HFF-Myc (cell line): ENCODE results near the gene SRP9.

ENCODE experiments used
- DNase-seq: peaks from one replicate; pipeline ENCODE4 v3.0.0-alpha.2; 2011; ENCODE audit warnings: low read depth; ENCODE audit errors: extremely low read depth
- H3K4me3 ChIP-seq: replicated peaks from 2 replicates; pipeline ENCODE4 v1.5.1; 2011; ENCODE audit warnings: low read depth, mild to moderate bottlenecking, control low read depth, low read length
- TF ChIP-seq, protein P1 (sequence below): IDR thresholded peaks from 2 replicates; pipeline ENCODE4 v1.5.1; 2012; ENCODE audit warnings: mild to moderate bottlenecking, low read depth, low read length, control low read depth; ENCODE audit errors: missing control alignments

SRP9 gene

DNA sequence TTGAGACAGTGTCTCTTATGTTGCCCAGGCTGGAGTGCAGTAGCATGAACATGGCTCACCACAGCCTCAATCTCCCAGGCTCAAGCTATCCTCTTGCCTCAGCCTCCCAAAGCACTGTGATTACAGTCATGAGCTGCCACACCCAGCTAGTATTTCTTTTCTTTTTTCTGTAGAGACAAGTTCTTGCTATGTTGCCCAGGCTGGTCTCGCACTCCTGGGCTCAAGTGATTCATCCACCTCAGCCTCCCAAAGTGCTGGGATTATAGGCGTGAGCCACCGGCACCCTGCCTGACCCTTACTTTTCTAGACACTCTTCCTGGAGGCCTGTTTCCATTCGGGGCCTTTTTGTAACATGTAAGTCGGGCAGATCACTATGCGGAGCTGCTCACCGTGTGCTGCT is 30.1 kb upstream of the SRP9 start:
- TF ChIP-seq, protein P1, sequence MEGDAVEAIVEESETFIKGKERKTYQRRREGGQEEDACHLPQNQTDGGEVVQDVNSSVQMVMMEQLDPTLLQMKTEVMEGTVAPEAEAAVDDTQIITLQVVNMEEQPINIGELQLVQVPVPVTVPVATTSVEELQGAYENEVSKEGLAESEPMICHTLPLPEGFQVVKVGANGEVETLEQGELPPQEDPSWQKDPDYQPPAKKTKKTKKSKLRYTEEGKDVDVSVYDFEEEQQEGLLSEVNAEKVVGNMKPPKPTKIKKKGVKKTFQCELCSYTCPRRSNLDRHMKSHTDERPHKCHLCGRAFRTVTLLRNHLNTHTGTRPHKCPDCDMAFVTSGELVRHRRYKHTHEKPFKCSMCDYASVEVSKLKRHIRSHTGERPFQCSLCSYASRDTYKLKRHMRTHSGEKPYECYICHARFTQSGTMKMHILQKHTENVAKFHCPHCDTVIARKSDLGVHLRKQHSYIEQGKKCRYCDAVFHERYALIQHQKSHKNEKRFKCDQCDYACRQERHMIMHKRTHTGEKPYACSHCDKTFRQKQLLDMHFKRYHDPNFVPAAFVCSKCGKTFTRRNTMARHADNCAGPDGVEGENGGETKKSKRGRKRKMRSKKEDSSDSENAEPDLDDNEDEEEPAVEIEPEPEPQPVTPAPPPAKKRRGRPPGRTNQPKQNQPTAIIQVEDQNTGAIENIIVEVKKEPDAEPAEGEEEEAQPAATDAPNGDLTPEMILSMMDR = no peak
- no peak for DNase-seq
- no peak overlapping the region for H3K4me3 ChIP-seq

DNA sequence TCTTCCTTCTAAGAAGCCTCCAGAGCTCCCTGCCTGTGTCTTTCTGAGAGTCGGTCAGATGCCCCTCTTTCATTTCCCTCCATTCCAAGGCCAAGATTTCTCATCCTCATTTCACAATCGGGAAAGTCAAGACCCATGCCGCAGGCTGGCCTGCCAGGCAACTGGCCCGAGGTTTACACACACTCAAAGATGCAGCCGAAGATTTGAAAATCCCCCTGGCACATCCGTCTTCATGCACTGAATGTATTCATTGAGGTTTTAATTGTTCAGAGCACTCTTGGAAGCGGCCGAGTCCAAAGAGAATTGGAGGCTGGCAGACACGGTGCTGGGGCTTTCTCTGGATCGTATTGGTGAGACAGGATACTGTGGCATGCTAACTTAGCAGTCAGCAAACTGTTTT is 29.1 kb upstream of the SRP9 start:
- no peak for DNase-seq
- H3K4me3 ChIP-seq = no peak overlapping the region

DNA sequence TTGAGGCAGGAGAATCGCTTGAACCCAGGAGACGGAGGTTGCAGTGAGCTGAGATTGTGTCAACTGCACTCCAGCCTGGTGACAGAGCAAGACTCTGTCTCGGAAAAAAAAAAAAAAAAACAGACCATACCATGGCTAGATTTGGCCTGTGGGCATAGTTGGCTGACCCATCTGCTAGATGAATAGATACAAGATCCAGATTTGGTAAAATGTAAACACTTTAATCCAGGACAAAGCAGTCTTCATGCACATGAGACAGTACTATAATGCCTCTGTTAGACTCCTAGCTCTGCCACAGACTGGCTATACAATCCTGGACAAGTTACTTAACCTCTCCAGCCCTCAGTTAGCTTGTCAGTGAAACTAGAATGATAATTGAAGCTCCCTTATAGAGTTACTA is 27.9 kb upstream of the SRP9 start:
- no peak overlapping the region for H3K4me3 ChIP-seq
- TF ChIP-seq, protein P1 = no peak
- DNase-seq = no peak

More for the DNA sequence above, 29.1 kb upstream of the SRP9 start:
- TF ChIP-seq, protein P1 = no peak

DNA sequence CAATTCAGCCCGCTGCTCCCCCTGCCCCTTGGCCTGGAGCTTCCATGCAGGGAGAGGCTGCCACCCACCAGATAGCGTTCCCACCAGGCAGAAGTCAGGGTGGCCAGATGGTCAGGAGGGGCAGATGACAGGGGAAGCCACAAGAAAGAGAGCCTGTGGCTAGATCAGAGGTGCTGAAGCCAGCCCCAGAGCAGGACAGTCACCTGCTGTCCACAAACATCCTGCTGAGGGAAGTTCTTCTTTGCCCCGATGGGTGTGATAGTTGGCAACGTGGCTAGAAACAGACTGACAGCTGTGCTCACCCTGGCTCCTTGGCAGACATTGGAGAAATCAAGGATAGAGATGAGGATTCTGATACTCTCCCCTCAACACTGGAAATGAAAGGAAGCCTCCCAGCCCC is 27.2 kb upstream of the SRP9 start:
- H3K4me3 ChIP-seq = no peak overlapping the region
- TF ChIP-seq, protein P1 = no peak
- DNase-seq = no peak

DNA sequence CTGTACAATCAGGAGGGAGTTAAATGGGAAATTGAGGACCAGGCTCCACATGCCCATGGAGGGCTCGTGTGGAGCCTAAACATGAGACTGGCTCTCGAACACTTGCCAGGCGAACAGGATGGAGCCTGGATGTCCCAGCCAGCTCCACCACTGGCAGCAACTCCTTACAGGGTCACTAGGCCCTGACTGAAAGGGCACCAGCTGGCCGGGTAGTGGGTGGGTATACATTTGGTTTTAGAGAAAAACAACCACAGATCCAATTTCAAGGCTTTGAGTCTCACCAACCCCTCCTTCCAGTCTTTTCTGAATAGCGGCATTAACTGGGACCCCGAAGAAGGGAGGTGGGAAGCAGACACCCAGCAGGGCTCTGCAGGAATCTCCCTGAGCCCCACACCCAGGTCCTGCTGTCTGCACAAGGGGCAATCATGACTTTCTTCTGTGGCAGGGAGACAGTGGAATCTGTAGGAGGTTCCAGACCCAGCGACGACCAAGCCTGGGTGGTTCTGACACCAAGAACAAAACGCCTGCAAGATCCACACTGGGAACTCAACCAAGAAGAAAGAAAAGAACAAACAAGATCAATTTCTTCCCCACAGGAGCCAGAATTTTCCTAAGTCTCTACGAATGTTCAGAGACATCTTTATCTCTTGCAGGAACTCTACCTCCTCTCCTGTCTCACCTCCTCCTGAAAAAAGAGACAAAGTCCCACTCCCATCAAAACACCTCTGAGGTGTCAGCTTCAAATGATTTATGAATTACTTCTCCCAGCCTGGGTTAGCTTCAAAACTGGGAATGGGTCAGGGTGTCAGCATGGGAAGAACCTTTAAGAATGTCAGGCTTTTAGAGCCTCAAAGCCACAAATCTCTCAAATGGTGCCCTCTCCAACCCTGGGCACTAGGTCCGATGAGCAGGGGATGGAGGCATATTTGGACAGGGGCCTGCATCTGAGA is 26.5 kb upstream of the SRP9 start:
- DNase-seq = no peak
- TF ChIP-seq, protein P1 = no peak
- no peak overlapping the region for H3K4me3 ChIP-seq

DNA sequence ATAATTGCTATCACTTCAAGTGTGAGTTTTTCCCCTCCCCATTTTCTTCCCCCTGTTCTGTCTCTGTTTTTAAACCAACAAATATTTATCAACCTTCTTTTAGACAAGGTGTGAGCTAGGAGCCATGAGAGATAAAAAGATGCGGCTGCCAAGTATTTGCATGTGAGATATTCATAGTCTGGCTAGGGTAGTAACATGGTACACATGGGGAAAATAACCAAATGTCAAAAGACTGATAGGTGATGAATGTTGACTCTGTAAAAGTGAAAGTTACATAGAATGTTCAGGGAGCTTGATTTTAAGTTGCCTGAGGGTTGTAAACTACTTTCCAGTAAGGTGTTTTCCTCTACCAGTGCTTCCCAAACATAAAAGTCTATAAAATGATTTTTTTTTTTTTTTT is 25.4 kb upstream of the SRP9 start:
- TF ChIP-seq, protein P1 = no peak
- DNase-seq = no peak

More for the DNA sequence above, 25.4 kb upstream of the SRP9 start:
- H3K4me3 ChIP-seq = no peak overlapping the region
